Uterus (tissue), 4 donors: ENCODE measurements around the gene UNCX. TPM values are rescaled to one million over a fixed set of nuclear protein-coding genes. Genes with fewer than 3 reads are reported as not detected.
"Not testable (repeated sequence)": the region's sequence is repeated elsewhere in the genome, so short reads cannot be mapped to it uniquely, and the experiment has no call there.

Experiments
- DNase-seq, 2 donors: peaks; one replicate each; pipeline ENCODE4 v3.0.0-alpha.2; 2019 to 2020
- H3K27ac ChIP-seq, 2 donors: fragments of 200-600 bp; sonication (generic); 1 replicate in 1 of 2; 2 replicates in 1 of 2; pipeline ENCODE4 v1.5.1; 2016 to 2018
- H3K27me3 ChIP-seq, 2 donors: fragments of 200-600 bp; sonication (generic); one replicate each; pipeline ENCODE4 v1.5.1; 2018 to 2019; ENCODE audit warnings: control low read depth in 1 of 2
- H3K36me3 ChIP-seq, 2 donors: fragments of 200-600 bp; sonication (generic); one replicate each; pipeline ENCODE4 v1.5.1; 2019; ENCODE audit warnings: control low read depth in 1 of 2
- H3K4me1 ChIP-seq, 2 donors: fragments of 200-600 bp; sonication (generic); one replicate each; pipeline ENCODE4 v1.5.1; 2018 to 2019; ENCODE audit warnings: control low read depth in 1 of 2
- H3K4me3 ChIP-seq, 2 donors: fragments of 200-600 bp; sonication (generic); 1 replicate in 1 of 2; 2 replicates in 1 of 2; pipeline ENCODE4 v1.5.1; 2018 to 2019; ENCODE audit warnings: mild to moderate bottlenecking in 1 of 2
- H3K9me3 ChIP-seq, 2 donors: fragments of 200-600 bp; sonication (generic); one replicate each; pipeline ENCODE4 v1.5.1; 2019; ENCODE audit warnings: control low read depth in 1 of 2
- POLR2A ChIP-seq, 2 donors: fragments of 450-650 bp; IDR thresholded peaks; one replicate each; pipeline ENCODE4 v1.6.1; 2016; ENCODE audit warnings: antibody characterized with exemption in 2 of 2, mild to moderate bottlenecking in 1 of 2, moderate library complexity in 1 of 2
- intact Hi-C: fragments of 100-400 bp; cut with DNase I; formaldehyde crosslinking; loops from one replicate; pipeline ENCODE4 v1.15.1; 2023; ENCODE audit warnings: low total_unique reads
- total RNA-seq, 4 donors: library from RNA; depleted of rRNA in 3 of 4; stranded (reverse); fragments of >200 nt in 3 of 4; gene quantifications; one replicate each; pipeline versions ENCODE4 v1.1.0 to v1.2.4, GENCODE V29; 2014 to 2023
- TF ChIP-seq, protein P1 (sequence below), 4 experiments: fragments of 200-600 bp in 2 of 4; fragments of 450-650 bp in 2 of 4; sonication (generic) in 2 of 4; IDR thresholded peaks; one replicate each; pipeline ENCODE4 v1.5.1; 2016 to 2019; ENCODE audit warnings: antibody characterized with exemption in 4 of 4, mild to moderate bottlenecking in 2 of 4, moderate library complexity in 1 of 4
- donor health status: DM: yes; HTN: yes; CAD: no.

The UNCX gene
- total RNA-seq, 4 donors from 2014 or later: not detected

DNA sequence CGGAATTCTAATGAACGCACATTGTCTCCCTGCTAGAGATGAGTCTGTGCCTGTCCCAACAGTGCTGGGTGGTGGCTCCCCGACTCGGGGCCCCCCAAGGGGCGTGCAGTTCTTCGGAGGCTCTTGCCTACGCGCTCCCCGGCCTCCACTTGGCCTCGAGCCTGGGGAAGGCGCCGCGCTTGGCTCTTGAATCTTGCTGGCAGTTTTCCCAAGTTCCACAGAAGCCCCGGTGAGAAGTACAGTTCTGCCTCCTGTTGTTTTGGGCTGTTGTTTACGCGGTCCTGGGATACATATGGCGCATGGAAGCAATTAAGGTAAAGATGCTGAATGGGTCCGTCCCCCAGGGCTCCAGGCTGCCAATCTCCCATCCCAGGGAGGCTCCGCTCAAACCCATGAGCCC, 32.6 kb upstream of the UNCX start:
- no peak overlapping the region for H3K4me3 ChIP-seq
- no peaks in the 10 kb centered on the region for H3K9me3 ChIP-seq
- no peak for DNase-seq
- intact Hi-C loops: no loop called here
- H3K36me3 ChIP-seq: no peaks in the 10 kb centered on the region
- no peaks in the 10 kb centered on the region for H3K4me1 ChIP-seq
- TF ChIP-seq POLR2A (IDR thresholded peaks at IDR 0.05): no peak
- TF ChIP-seq, protein P1, sequence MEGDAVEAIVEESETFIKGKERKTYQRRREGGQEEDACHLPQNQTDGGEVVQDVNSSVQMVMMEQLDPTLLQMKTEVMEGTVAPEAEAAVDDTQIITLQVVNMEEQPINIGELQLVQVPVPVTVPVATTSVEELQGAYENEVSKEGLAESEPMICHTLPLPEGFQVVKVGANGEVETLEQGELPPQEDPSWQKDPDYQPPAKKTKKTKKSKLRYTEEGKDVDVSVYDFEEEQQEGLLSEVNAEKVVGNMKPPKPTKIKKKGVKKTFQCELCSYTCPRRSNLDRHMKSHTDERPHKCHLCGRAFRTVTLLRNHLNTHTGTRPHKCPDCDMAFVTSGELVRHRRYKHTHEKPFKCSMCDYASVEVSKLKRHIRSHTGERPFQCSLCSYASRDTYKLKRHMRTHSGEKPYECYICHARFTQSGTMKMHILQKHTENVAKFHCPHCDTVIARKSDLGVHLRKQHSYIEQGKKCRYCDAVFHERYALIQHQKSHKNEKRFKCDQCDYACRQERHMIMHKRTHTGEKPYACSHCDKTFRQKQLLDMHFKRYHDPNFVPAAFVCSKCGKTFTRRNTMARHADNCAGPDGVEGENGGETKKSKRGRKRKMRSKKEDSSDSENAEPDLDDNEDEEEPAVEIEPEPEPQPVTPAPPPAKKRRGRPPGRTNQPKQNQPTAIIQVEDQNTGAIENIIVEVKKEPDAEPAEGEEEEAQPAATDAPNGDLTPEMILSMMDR (IDR thresholded peaks at IDR 0.05): no peak
- H3K27ac ChIP-seq: no peak overlapping the region
- H3K27me3 ChIP-seq: peaks cover 0 to 9% of the 10 kb centered on the region in 2 donors

DNA sequence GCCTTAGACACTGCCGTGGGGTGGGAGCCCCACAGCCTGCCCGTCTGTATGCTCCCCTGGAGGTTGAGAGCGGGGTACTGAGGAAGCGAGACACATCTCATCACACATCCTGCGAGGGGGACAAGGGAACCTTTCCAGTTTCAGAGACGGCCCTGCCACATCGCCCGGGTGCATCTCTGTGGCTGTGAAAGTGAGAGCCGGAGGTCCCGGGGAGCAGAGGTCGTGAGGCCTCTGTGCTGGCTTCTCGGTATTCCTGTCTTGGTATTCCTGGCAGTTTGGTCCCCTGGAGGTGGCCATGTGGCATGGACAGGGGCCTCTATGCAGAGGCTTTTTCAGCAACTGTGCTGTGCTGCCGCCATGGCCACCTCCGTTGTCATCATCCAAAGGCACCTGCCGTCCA, 30.8 kb upstream of the UNCX start:
- peaks cover 0 to 9% of the 10 kb centered on the region in 2 donors for H3K27me3 ChIP-seq
- no peaks in the 10 kb centered on the region for H3K9me3 ChIP-seq
- no peaks in the 10 kb centered on the region for H3K4me1 ChIP-seq
- H3K4me3 ChIP-seq: no peak overlapping the region
- TF ChIP-seq, protein P1 (IDR thresholded peaks at IDR 0.05): no peak
- no peak for TF ChIP-seq POLR2A (IDR thresholded peaks at IDR 0.05)
- H3K36me3 ChIP-seq: no peaks in the 10 kb centered on the region
- intact Hi-C loops: no loop called here
- H3K27ac ChIP-seq: no peak overlapping the region
- DNase-seq: no peak

DNA sequence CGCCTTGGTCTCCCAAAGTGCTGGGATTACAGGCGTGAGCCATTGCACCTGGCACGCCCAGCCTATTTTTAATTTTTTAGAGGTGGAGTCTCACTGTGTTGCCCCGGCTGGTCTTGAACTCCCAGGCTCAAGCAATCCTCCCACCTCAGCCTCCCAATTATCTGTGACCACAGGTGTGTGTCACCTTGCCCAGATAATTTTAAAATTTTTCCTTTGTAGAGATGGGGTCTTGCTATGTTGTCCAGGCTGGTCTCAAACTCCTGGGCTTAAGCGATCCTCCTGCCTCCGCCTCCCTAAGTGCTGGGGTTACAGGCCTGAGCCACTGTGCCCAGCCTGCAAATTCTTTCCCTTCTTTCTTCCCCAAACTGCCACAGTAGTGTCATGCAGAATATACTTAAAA, 29.8 kb upstream of the UNCX start:
- H3K36me3 ChIP-seq, intact Hi-C loops, H3K4me1 ChIP-seq, H3K4me3 ChIP-seq, H3K27me3 ChIP-seq, H3K9me3 ChIP-seq, H3K27ac ChIP-seq, DNase-seq: not testable (repeated sequence)

DNA sequence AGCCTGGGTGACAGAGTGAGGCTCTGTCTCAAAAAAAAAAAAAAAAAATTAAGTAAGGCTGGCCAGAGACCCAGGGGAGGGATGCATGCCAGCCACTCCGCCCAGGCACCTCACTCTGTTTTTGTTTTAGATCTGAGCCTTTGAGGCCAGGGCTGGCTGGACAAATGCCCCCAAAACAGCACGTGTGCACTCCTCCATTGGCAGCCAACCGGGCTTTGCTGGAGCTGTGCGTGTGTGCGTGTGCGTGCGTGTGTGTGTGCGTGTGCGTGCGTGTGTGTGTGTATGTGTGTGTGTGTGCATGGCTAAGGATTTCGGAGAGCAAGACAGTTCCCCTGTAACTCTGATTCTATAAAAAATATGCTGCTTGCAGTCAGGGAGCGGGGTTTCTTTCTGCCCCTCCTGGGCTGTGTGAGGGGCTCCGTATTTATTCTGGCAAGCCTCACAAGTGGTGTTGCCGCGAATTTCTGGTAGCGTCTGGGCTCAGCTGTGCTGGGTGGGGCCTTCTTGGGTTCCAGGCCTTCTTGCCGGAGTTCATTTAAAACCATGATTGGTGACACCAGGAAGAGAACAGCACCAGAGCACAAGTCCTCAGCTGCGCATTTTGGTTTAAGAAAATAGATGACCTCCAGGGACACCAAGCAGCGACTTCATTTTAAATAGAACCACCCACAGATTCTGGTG, 28.1 kb upstream of the UNCX start:
- intact Hi-C loops: no loop called here
- DNase-seq: no peak
- Histone ChIP-seq H3K4me1 (no peaks in the 10 kb centered on the region), H3K36me3 (no peaks in the 10 kb centered on the region), H3K27ac (no peak overlapping the region), H3K4me3 (no peak overlapping the region), H3K27me3 (peaks cover 0 to 6% of the 10 kb centered on the region in 2 donors), H3K9me3 (no peaks in the 10 kb centered on the region)
- TF ChIP-seq, protein P1 (IDR thresholded peaks at IDR 0.05): no peak
- TF ChIP-seq POLR2A (IDR thresholded peaks at IDR 0.05): no peak

DNA sequence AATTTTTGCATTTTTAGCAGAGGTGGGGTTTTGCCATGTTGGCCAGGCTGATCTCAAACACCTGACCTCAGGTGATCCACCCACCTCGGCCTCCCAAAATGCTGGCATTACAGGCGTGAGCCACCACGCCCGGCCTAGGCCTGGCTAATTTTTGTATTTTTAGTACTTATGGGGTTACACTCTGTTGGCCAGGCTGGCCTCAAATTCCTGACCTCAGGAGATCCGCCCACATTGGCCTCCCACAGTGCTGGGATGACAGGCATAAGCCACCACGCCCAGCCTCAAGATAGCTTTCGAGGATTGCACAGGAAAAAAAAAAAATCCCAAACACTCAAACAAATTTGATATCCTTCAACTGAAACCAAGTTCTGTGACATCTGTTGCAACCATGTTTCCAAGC, 26.9 kb upstream of the UNCX start:
- H3K36me3 ChIP-seq, DNase-seq, H3K9me3 ChIP-seq, intact Hi-C loops, H3K27ac ChIP-seq, H3K4me1 ChIP-seq, H3K4me3 ChIP-seq, H3K27me3 ChIP-seq: not testable (repeated sequence)

DNA sequence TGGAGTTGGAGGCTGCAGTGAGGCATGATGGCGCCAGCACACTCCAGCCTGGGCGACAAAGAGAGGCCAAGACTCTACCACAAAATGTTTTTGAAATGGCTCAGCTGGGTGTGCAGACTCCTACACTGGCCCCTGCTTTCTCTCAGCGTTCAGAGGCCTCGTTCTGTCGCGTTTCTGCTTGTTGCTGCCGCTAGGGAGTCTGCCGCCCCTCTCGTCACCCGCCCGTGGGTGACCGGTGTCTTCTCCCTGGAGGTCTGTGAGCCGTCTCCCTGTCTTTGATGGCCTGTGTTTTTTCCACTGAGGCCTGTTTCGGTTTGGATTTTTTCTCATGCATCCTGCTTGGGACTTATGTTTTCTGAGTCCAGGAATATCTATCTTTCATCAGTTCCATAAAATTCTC, 23.6 kb upstream of the UNCX start:
- DNase-seq: no peak
- H3K4me1 ChIP-seq: peaks cover 0 to 9% of the 10 kb centered on the region in 2 donors
- intact Hi-C loops: no loop called here
- no peaks in the 10 kb centered on the region for H3K9me3 ChIP-seq
- no peak overlapping the region for H3K4me3 ChIP-seq
- TF ChIP-seq, protein P1 (IDR thresholded peaks at IDR 0.05): no peak
- no peak for TF ChIP-seq POLR2A (IDR thresholded peaks at IDR 0.05)
- H3K27me3 ChIP-seq: peaks cover 3 to 11% of the 10 kb centered on the region in 2 donors
- H3K27ac ChIP-seq: no peak overlapping the region
- H3K36me3 ChIP-seq: no peaks in the 10 kb centered on the region
